Loucy (cell line): ENCODE measurements around the gene PHACTR1.

Source experiments
- H2AFZ ChIP-seq: fragments of 200-600 bp; sonication (generic); 2 replicates; pipeline ENCODE4 v1.6.0; 2016; ENCODE audit warnings: antibody characterized with exemption, mild to moderate bottlenecking, low read length, moderate library complexity
- H3F3A ChIP-seq: fragments of 200-600 bp; 2 replicates; pipeline ENCODE4 v1.6.0; 2016; ENCODE audit warnings: antibody characterized with exemption, low read depth, mild to moderate bottlenecking
- H3K27me3 ChIP-seq: fragments of 200-600 bp; sonication (generic); 2 replicates; pipeline ENCODE4 v1.6.1; 2014; ENCODE audit warnings: low read length, mild to moderate bottlenecking; ENCODE audit not compliant: insufficient read depth, poor library complexity, severe bottlenecking
- H3K36me3 ChIP-seq: fragments of 200-600 bp; sonication (generic); 2 replicates; pipeline ENCODE4 v1.6.1; 2016; ENCODE audit warnings: low read length; ENCODE audit not compliant: insufficient read depth
- H3K4me1 ChIP-seq: fragments of 200-600 bp; sonication (generic); 2 replicates; pipeline ENCODE4 v1.5.1; 2014; ENCODE audit warnings: low read length, mild to moderate bottlenecking; ENCODE audit not compliant: insufficient read depth, poor library complexity, severe bottlenecking
- H3K4me2 ChIP-seq: fragments of 200-600 bp; sonication (generic); 2 replicates; pipeline ENCODE4 v1.6.0; 2014; ENCODE audit warnings: antibody characterized with exemption, low read length, low read depth, mild to moderate bottlenecking; ENCODE audit not compliant: poor library complexity, severe bottlenecking
- H3K4me3 ChIP-seq: fragments of 200-600 bp; sonication (generic); 2 replicates; pipeline ENCODE4 v1.5.1; 2014; ENCODE audit warnings: low read length, mild to moderate bottlenecking, mixed read lengths; ENCODE audit not compliant: poor library complexity, severe bottlenecking
- H3K79me2 ChIP-seq: fragments of 200-600 bp; sonication (generic); 2 replicates; pipeline ENCODE4 v1.6.1; 2014; ENCODE audit warnings: low read length; ENCODE audit not compliant: insufficient read depth
- H3K9ac ChIP-seq: fragments of 200-600 bp; sonication (generic); 2 replicates; pipeline ENCODE4 v1.6.0; 2014; ENCODE audit warnings: mild to moderate bottlenecking, low read depth, low read length, moderate library complexity; ENCODE audit not compliant: poor library complexity, severe bottlenecking
- H3K9me2 ChIP-seq: fragments of 200-600 bp; sonication (generic); replicated peaks from 2 replicates; pipeline ENCODE4 v1.6.1; 2016; ENCODE audit warnings: low read depth, low read length, mixed read lengths
- H3K9me3 ChIP-seq: fragments of 200-600 bp; sonication (generic); 2 replicates; pipeline ENCODE4 v1.6.1; 2014; ENCODE audit warnings: mild to moderate bottlenecking, antibody characterized with exemption, low read length, low read depth; ENCODE audit not compliant: insufficient read depth
- H4K20me1 ChIP-seq: fragments of 200-600 bp; sonication (generic); 2 replicates; pipeline ENCODE4 v1.6.0; 2014; ENCODE audit warnings: antibody characterized with exemption, low read length, mild to moderate bottlenecking; ENCODE audit not compliant: insufficient read depth, poor library complexity, severe bottlenecking
- CTCF ChIP-seq: fragments of 200-600 bp; sonication (generic); conservative IDR thresholded peaks from 2 replicates; pipeline ENCODE4 v1.5.1; 2014; ENCODE audit warnings: mild to moderate bottlenecking, antibody characterized with exemption, low read length
- EZH2phosphoT487 ChIP-seq: fragments of 200-600 bp; IDR thresholded peaks from 2 replicates; pipeline ENCODE4 v1.6.1; 2018; ENCODE audit warnings: antibody characterized with exemption, mild to moderate bottlenecking, moderate library complexity, borderline replicate concordance

Gene PHACTR1

GRCh38 chr6:13297391-13297790, 580.8 kb downstream of the PHACTR1 start:
- H2AFZ ChIP-seq: no peak overlapping the region
- no peak overlapping the region for H3K4me2 ChIP-seq
- H3K9me3 ChIP-seq: no peaks in the 10 kb centered on the region
- H4K20me1 ChIP-seq: no peaks in the 10 kb centered on the region
- H3K9me2 ChIP-seq: no peaks in the 10 kb centered on the region
- H3F3A ChIP-seq: no peaks in the 10 kb centered on the region
- peaks cover 69% of the 10 kb centered on the region; the same call in 1 of the 2 replicates for H3K36me3 ChIP-seq
- TF ChIP-seq CTCF: no peak
- TF ChIP-seq EZH2phosphoT487: no peak
- H3K4me1 ChIP-seq: no peaks in the 10 kb centered on the region
- no peaks in the 10 kb centered on the region for H3K79me2 ChIP-seq
- no peaks in the 10 kb centered on the region for H3K27me3 ChIP-seq
- no peak overlapping the region for H3K9ac ChIP-seq
- H3K4me3 ChIP-seq: no peak overlapping the region

- H3K4me2 ChIP-seq: no peak overlapping the region
- H3K4me1 ChIP-seq: no peaks in the 10 kb centered on the region
- no peak overlapping the region for H3K4me3 ChIP-seq
- no peak overlapping the region for H3K9ac ChIP-seq
- no peaks in the 10 kb centered on the region for H3K9me3 ChIP-seq
- no peaks in the 10 kb centered on the region for H3K9me2 ChIP-seq
- no peaks in the 10 kb centered on the region for H4K20me1 ChIP-seq
- no peaks in the 10 kb centered on the region for H3K27me3 ChIP-seq
- TF ChIP-seq CTCF (no peak), EZH2phosphoT487 (no peak)
- H3K36me3 ChIP-seq: peaks cover 70% of the 10 kb centered on the region; the same call in 1 of the 2 replicates
- H3F3A ChIP-seq: no peaks in the 10 kb centered on the region
- no peak overlapping the region for H2AFZ ChIP-seq
- H3K79me2 ChIP-seq: no peaks in the 10 kb centered on the region
These were observed 581.9 kb downstream of the PHACTR1 start for GRCh38 chr6:13298446-13298845.

- TF ChIP-seq CTCF (no peak), EZH2phosphoT487 (no peak)
- H3K4me1 ChIP-seq: no peaks in the 10 kb centered on the region
These were observed 582.8 kb downstream of the PHACTR1 start for GRCh38 chr6:13299403-13299821.

More at GRCh38 chr6:13299403-13299821, 582.8 kb downstream of the PHACTR1 start:
- no peak overlapping the region for H3K4me3 ChIP-seq
- H3K9me2 ChIP-seq: no peaks in the 10 kb centered on the region
- no peak overlapping the region for H3K4me2 ChIP-seq
- peaks cover 72% of the 10 kb centered on the region; the same call in 1 of the 2 replicates for H3K36me3 ChIP-seq
- H3F3A ChIP-seq: no peaks in the 10 kb centered on the region
- no peaks in the 10 kb centered on the region for H3K79me2 ChIP-seq
- H3K9ac ChIP-seq: no peak overlapping the region
- H2AFZ ChIP-seq: no peak overlapping the region
- H3K27me3 ChIP-seq: no peaks in the 10 kb centered on the region
- H3K9me3 ChIP-seq: no peaks in the 10 kb centered on the region
- H4K20me1 ChIP-seq: no peaks in the 10 kb centered on the region
